ENCODE measurements around the gene C1orf105. TPM values are rescaled to one million over a fixed set of nuclear protein-coding genes. Genes with fewer than 3 reads are reported as not detected.

Gene C1orf105
- total RNA-seq, 1 donor from 2014 or later = not detected

DNA sequence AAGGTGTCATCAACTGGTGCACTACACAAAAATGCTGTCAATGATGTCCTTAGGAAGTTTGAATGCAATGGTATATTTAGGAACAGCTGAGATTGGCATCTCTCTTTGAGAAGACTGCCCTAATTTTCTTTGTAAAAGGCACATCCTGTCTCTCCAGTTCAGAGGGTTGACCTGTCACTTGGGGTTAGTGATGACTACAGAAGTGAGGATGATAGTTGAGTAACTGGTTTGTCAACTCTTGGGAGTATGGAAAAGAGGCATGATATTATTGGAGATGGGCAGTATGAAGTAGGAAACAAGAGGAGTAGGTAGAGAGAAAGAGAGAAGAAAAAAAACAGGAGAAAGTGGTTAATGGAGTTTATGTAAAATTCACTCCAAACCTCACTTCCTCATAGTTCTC lies 63.8 kb downstream of the C1orf105 start:
- TF ChIP-seq, protein P1, sequence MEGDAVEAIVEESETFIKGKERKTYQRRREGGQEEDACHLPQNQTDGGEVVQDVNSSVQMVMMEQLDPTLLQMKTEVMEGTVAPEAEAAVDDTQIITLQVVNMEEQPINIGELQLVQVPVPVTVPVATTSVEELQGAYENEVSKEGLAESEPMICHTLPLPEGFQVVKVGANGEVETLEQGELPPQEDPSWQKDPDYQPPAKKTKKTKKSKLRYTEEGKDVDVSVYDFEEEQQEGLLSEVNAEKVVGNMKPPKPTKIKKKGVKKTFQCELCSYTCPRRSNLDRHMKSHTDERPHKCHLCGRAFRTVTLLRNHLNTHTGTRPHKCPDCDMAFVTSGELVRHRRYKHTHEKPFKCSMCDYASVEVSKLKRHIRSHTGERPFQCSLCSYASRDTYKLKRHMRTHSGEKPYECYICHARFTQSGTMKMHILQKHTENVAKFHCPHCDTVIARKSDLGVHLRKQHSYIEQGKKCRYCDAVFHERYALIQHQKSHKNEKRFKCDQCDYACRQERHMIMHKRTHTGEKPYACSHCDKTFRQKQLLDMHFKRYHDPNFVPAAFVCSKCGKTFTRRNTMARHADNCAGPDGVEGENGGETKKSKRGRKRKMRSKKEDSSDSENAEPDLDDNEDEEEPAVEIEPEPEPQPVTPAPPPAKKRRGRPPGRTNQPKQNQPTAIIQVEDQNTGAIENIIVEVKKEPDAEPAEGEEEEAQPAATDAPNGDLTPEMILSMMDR (IDR thresholded peaks at IDR 0.05; ENCODE audit: insufficient read depth, low read length, poor library complexity, severe bottlenecking) = no peak
- Histone ChIP-seq H3K36me3 (ENCODE audit: control insufficient read depth, insufficient read depth, low read length) (no peaks in the 10 kb centered on the region), H3K27me3 (ENCODE audit: control insufficient read depth, insufficient read depth, low read length) (no peaks in the 10 kb centered on the region), H3K4me3 (ENCODE audit: low read depth, low read length) (no peak overlapping the region)
- DNase-seq (ENCODE audit: low read depth) = no peak

DNA sequence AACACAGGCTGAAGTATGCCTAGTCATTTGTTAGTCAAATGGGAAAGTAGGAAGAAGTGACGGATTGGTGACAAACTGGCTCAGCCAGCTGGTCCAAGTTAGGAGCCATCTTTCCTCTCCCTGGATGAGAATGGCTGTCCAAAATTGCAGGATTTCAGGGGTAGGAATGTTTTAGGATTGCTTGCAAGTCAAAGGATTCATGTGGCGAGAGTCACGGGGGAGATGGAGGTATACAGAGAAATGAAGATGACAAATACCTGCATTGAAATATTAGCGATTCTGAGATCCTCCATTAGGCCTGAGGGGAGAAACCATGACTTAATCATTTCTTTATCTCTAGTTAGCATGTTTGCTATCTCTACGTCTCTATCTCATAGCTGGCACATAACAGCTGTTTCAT lies 65.1 kb downstream of the C1orf105 start:
- Histone ChIP-seq H3K4me3 (ENCODE audit: low read depth, low read length) (no peak overlapping the region), H3K36me3 (ENCODE audit: control insufficient read depth, insufficient read depth, low read length) (no peaks in the 10 kb centered on the region), H3K27me3 (ENCODE audit: control insufficient read depth, insufficient read depth, low read length) (no peaks in the 10 kb centered on the region)
- TF ChIP-seq, protein P1 (IDR thresholded peaks at IDR 0.05; ENCODE audit: insufficient read depth, low read length, poor library complexity, severe bottlenecking) = no peak
- DNase-seq (ENCODE audit: low read depth) = no peak

DNA sequence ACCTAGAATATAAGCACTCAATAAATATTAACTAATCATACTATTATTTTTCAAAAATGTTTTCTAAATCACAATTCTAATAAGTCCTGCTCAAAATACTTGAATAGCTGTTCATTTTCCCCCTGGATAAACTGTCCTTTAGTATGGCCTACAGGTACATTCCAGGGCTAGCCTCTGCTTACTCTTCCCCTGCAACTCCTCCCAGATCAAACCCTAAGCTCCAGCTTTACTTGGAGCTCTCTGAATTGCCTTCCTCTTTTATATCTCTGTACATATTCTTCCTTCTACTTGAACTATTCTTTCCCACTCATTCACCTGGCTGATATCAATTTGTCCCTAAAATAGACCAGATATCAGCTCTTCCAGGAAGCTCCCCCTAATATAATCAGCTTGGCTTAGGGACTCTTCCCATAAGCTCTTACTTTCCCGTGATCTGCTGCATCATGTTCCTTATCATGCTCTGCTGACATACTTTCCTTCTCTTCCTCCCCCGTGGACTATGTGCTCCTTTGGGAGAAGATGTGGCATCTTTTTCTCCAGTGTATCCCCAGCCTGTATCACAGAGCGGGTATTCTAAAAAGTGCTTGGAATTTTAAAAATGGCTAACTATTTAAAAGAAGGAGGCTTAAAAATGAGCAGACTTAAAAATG lies 66.4 kb downstream of the C1orf105 start:
- no peaks in the 10 kb centered on the region for H3K27me3 ChIP-seq (ENCODE audit: control insufficient read depth, insufficient read depth, low read length)
- H3K36me3 ChIP-seq (ENCODE audit: control insufficient read depth, insufficient read depth, low read length) = no peaks in the 10 kb centered on the region
- no peak overlapping the region for H3K4me3 ChIP-seq (ENCODE audit: low read depth, low read length)
- DNase-seq (ENCODE audit: low read depth) = no peak
- TF ChIP-seq, protein P1 (IDR thresholded peaks at IDR 0.05; ENCODE audit: insufficient read depth, low read length, poor library complexity, severe bottlenecking) = no peak

DNA sequence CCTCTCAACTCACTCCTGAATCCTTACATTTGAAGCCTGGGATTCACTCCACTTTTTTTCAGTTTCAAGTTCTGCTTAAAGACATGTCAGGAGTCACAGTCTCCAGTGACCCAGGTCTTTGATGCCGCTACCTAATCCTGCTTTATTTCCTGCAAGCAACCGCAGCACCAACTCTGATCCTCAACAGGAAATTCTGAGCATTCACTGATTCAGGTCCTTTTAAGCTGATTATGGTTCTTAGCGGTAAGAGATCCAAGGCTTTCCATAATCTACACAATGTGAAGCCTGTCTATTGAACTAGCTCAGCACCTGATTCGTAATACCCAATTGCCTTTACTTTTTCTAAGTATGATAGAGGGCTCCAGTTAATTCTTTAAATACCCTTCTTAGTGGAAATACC lies 67.1 kb downstream of the C1orf105 start:
- H3K36me3 ChIP-seq (ENCODE audit: control insufficient read depth, insufficient read depth, low read length) = no peaks in the 10 kb centered on the region
- TF ChIP-seq, protein P1 (IDR thresholded peaks at IDR 0.05; ENCODE audit: insufficient read depth, low read length, poor library complexity, severe bottlenecking) = no peak
- no peak for DNase-seq (ENCODE audit: low read depth)
- H3K27me3 ChIP-seq (ENCODE audit: control insufficient read depth, insufficient read depth, low read length) = no peaks in the 10 kb centered on the region
- no peak overlapping the region for H3K4me3 ChIP-seq (ENCODE audit: low read depth, low read length)

DNA sequence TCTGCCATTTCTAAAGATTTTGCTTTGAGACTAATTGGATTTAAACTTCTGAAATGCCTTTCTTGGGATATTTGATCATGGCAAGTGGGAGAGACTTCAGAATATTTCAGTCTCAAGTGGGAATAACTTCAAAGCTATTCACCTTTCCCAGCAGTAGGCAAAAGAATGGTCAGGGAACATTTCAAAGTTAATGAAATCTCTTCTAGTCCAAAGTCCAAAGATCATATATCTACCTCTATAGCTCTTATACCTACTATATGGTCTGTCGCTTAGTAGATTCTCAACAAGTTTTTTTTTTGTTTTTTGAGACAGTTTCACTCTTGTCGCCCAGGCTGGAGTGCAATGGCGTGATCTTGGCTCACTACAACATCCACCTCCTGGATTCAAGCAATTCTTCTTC lies 67.9 kb downstream of the C1orf105 start:
- no peaks in the 10 kb centered on the region for H3K27me3 ChIP-seq (ENCODE audit: control insufficient read depth, insufficient read depth, low read length)
- DNase-seq (ENCODE audit: low read depth) = no peak
- no peaks in the 10 kb centered on the region for H3K36me3 ChIP-seq (ENCODE audit: control insufficient read depth, insufficient read depth, low read length)
- no peak overlapping the region for H3K4me3 ChIP-seq (ENCODE audit: low read depth, low read length)
- TF ChIP-seq, protein P1 (IDR thresholded peaks at IDR 0.05; ENCODE audit: insufficient read depth, low read length, poor library complexity, severe bottlenecking) = no peak

DNA sequence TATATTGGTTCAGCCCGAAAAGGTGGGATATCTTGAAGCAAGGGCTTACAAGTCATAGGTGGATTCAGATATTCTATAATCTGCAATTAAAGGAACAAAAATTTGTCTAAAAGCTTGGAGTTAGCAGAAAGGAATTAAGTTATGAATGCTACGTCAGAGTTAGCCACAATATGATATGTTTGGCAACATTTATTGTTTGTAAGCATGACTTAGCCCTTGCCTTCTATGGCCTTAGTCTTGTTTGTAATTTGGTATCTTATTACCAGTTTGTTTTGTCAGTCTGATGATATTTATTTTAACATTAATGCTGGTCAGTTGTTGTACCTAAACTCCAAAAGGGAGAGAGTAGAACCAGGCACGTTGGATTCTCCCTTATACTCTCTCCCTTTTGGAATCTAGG lies 69.4 kb downstream of the C1orf105 start:
- H3K27me3 ChIP-seq (ENCODE audit: control insufficient read depth, insufficient read depth, low read length) = no peaks in the 10 kb centered on the region
- TF ChIP-seq, protein P1 (IDR thresholded peaks at IDR 0.05; ENCODE audit: insufficient read depth, low read length, poor library complexity, severe bottlenecking) = no peak
- H3K4me3 ChIP-seq (ENCODE audit: low read depth, low read length) = no peak overlapping the region
- no peaks in the 10 kb centered on the region for H3K36me3 ChIP-seq (ENCODE audit: control insufficient read depth, insufficient read depth, low read length)
- DNase-seq (ENCODE audit: low read depth) = no peak
